Panc1 (cell line): Measurements from ENCODE around the gene HOXA9. TPM values are rescaled to one million over a fixed set of nuclear protein-coding genes. Genes with fewer than 3 reads are reported as not detected.
A peak's percentile ranks its signal among the peaks of the same experiment; 100 is the strongest.

Experiments
- ATAC-seq: fragments of 200-7000 bp; cut with Tn5 transposase; 2 replicates; pipeline ENCODE4 v1.9.1; 2020; ENCODE audit warnings: mild to moderate bottlenecking, moderate library complexity
- BruUV-seq: library from RNA; stranded (reverse); fragments of 400-500 nt; replicated peaks from 2 replicates; lab custom pipeline; 2021; lab: Mats Ljungman, UMichigan
- CTCF ChIA-PET: fragments of 300-600 bp; sonication (Branson Sonifier 250); formaldehyde crosslinking; loops from one replicate; lab custom pipeline; 2022; ENCODE audit warnings: antibody characterized with exemption; lab: Charles Lee
- POLR2A ChIA-PET: fragments of 300-600 bp; sonication (Branson Sonifier 250); formaldehyde crosslinking; loops from one replicate; lab custom pipeline; 2022; ENCODE audit warnings: antibody characterized with exemption; lab: Charles Lee
- DNase-seq: peaks from one replicate; pipeline ENCODE4 v3.0.0-alpha.2; 2010; ENCODE audit warnings: low read depth, low spot score
- H3K27ac ChIP-seq: 2 replicates; pipeline ENCODE4 v1.5.1; 2011; ENCODE audit warnings: mild to moderate bottlenecking, low read length, inconsistent platforms
- H3K27me3 ChIP-seq: fragments of 200-500 bp; sonication (Bioruptor generic); 2 replicates; pipeline ENCODE4 v1.6.0; 2014; ENCODE audit warnings: low read length, inconsistent platforms; ENCODE audit not compliant: control insufficient read depth, insufficient read depth
- H3K36me3 ChIP-seq: fragments of 200-500 bp; sonication (Bioruptor generic); 2 replicates; pipeline ENCODE4 v1.5.1; 2014; ENCODE audit warnings: inconsistent platforms, mild to moderate bottlenecking, low read length, moderate library complexity; ENCODE audit not compliant: control insufficient read depth, insufficient read depth
- H3K4me1 ChIP-seq: 2 replicates; pipeline ENCODE4 v1.5.1; 2011; ENCODE audit warnings: inconsistent platforms, mild to moderate bottlenecking, low read length, moderate library complexity; ENCODE audit not compliant: control insufficient read depth, insufficient read depth
- H3K4me3 ChIP-seq, 2 experiments: 2 replicates each; pipeline ENCODE4 v1.5.1; 2011 to 2012; ENCODE audit warnings: low read depth in 2 of 2, low read length in 2 of 2, mild to moderate bottlenecking in 2 of 2, inconsistent platforms in 1 of 2, moderate library complexity in 1 of 2
- H3K9me3 ChIP-seq: fragments of 200-500 bp; sonication (Bioruptor generic); 2 replicates; pipeline ENCODE4 v1.5.1; 2014; ENCODE audit warnings: low read depth, mild to moderate bottlenecking, inconsistent platforms, low read length, moderate library complexity; ENCODE audit not compliant: control insufficient read depth, insufficient read depth
- CTCF ChIP-seq: fragments of 450-650 bp; IDR thresholded peaks from 2 replicates; pipeline ENCODE4 v1.5.1; 2017; ENCODE audit warnings: mild to moderate bottlenecking
- POLR2AphosphoS5 ChIP-seq: IDR thresholded peaks from 2 replicates; pipeline ENCODE4 v1.6.1; 2012; ENCODE audit warnings: mild to moderate bottlenecking, low read depth, low read length, moderate library complexity
- REST ChIP-seq, 2 experiments: IDR thresholded peaks; 2 replicates each; pipeline ENCODE4 v1.6.1; 2011 to 2012; ENCODE audit warnings: low read depth in 2 of 2, control low read depth in 1 of 2, low read length in 1 of 2, mild to moderate bottlenecking in 1 of 2, moderate library complexity in 1 of 2; ENCODE audit not compliant: insufficient read depth in 1 of 2
- SIN3A ChIP-seq: IDR thresholded peaks from 2 replicates; pipeline ENCODE4 v1.6.1; 2012; ENCODE audit warnings: low read depth, mild to moderate bottlenecking, low read length, moderate library complexity, borderline replicate concordance; ENCODE audit not compliant: insufficient read depth
- TCF7L2 ChIP-seq: IDR thresholded peaks from 2 replicates; pipeline ENCODE4 v1.6.1; 2011; ENCODE audit warnings: mild to moderate bottlenecking, low read depth, low read length, inconsistent platforms
- in situ Hi-C: cut with HindIII; loops from 2 replicates; pipeline ENCODE4 v1.10.0; 2016; ENCODE audit warnings: low sequenced_read_pairs, low pct_unique_long_range_greater_than_20kb
- intact Hi-C: fragments of 100-400 bp; cut with micrococcal nuclease; formaldehyde crosslinking; loops from one replicate; pipeline ENCODE4 v1.10.0; 2022; ENCODE audit not compliant: unreplicated experiment
- total RNA-seq: library from RNA; stranded (reverse); gene quantifications from one replicate; pipeline ENCODE4 v1.2.1, GENCODE V29; 2021; ENCODE audit not compliant: unreplicated experiment

Gene HOXA9
- total RNA-seq, 1 experiment from 2014 or later, result not detected

- BruUV-seq, result no TSS peak
- CTCF ChIA-PET, result interaction anchor here (0.7 to 1.7 kb wide), 2 partner anchors 14 to 15 kb away, joined by 3 to 5 read pairs; no protein-coding TSS in a partner anchor
- TF ChIP-seq TCF7L2, result peak; percentile 43; the same call in 1 of the 2 replicates
- no peak for TF ChIP-seq POLR2AphosphoS5
- no peak for TF ChIP-seq CTCF
- TF ChIP-seq SIN3A, result no peak
- TF ChIP-seq REST (IDR thresholded peaks at IDR 0.05; ENCODE audit: insufficient read depth in 1 of 2, low read depth in 2 of 2, low read length in 1 of 2), result no peak
- Histone ChIP-seq H3K4me1 (peaks cover 71% of the 10 kb centered on the region), H3K27ac (peak overlapping the region; percentile 98), H3K36me3 (no peaks in the 10 kb centered on the region), H3K4me3 (no peak overlapping the region), H3K9me3 (no peaks in the 10 kb centered on the region), H3K27me3 (no peaks in the 10 kb centered on the region)
- DNase-seq (no peak), ATAC-seq (no peak)
- POLR2A ChIA-PET, result interaction anchor here (0.7 kb wide), 1 partner anchor 14 kb away, joined by 3 read pairs; no protein-coding TSS in a partner anchor
- intact Hi-C loops (no loop called here), in situ Hi-C loops (no loop called here)
Measured at GRCh38 chr7:27134392-27134791, 30.9 kb downstream of the HOXA9 start.

DNA sequence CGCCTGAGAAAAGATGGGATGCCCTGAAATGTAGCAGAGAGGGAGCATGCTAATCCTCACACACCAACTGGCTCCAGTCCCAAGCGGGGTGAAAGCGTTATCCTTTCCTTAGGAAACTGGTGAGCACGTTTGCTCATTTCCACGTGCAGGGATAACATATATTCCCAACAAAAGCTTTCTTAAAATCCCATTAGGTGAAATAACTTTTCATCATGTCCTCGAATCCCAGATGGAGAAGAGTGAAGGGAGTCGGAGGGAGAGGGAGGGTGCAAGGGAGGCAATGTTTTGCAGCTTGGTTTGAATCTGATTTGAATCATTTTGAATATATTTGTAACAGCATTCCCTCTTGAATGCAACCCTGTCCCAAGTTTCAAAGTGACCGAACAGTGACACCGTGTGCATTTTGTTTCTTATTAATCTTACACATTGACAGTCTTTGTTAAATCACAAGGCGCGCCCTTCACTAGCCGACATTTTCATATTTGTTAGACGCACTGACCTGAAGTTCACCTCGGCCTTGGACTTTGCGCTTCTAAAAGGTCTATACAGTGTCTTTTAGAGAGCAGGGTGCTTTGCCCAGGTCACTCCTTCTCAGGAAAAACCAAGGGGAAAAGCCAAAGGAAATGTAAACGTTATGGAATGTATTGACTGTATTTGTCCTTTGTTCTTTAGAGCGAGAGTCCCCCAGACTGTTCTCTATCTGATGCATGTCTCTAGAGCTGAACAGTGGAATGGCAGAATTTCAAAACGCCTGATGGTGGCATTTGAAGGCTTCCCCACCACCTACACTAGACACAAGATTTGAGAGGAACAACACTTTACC lies 31.7 kb downstream of the HOXA9 start:
- Histone ChIP-seq H3K36me3 (no peaks in the 10 kb centered on the region), H3K27ac (peak overlapping the region; percentile 98), H3K9me3 (no peaks in the 10 kb centered on the region), H3K4me1 (peaks cover 72% of the 10 kb centered on the region), H3K4me3 (peak overlapping the region; percentile 21 to 33), H3K27me3 (no peaks in the 10 kb centered on the region)
- CTCF ChIA-PET, result interaction anchor here (1.7 kb wide), 1 partner anchor 14 kb away, joined by 5 read pairs; no protein-coding TSS in a partner anchor
- DNase-seq (no peak), ATAC-seq (peak; percentile 63)
- POLR2A ChIA-PET, result no interaction called here
- no peak for TF ChIP-seq TCF7L2
- TF ChIP-seq CTCF, result peak; percentile 31
- no TSS peak for BruUV-seq
- in situ Hi-C loops (no loop called here), intact Hi-C loops (no loop called here)
